ENCODE measurements around the gene ANKRD42. TPM values are rescaled to one million over a fixed set of nuclear protein-coding genes. Genes with fewer than 3 reads are reported as not detected.

ANKRD42 gene
- total and polyA plus RNA-seq, 9 donors: 2.7 to 5.6 (median 3.7) TPM

DNA sequence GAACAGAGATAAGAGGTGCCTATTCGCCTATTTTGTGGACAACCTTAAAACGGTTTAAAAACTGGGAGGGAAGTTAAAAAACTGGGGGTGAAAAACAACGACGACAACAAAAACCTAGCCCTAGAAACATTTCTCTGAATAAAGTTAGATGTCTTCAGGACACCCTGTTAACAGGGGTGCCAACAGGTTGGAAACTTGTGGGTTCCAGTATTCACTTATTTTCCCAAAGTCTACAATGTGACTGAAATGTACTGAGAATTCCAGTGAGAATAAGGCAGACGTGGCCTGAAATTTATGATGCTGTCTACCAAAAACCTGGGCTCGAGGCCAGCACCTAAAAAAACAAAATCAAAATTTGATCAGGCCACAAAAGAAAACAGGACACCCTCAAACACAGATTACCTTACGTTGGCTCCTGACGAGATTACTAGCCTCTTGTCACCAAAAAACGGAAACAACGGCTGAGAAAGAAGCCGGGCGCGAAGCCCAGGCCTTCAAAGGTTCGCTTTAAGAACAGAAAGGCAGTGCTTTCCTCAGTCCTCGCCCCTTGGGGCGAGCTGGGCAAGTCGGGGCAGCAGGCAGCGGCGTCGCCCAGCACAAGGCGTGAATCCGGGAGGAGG lies 91.7 kb downstream of the ANKRD42 start:
- H3K9me3 ChIP-seq (replicated peaks; ENCODE audit: control insufficient read depth, low read depth, low read length): no peaks in the 10 kb centered on the region
- no peak for DNase-seq
- H3K27ac ChIP-seq (ENCODE audit: low read length): peak overlapping the region; percentile 98
- H3K36me3 ChIP-seq (ENCODE audit: control insufficient read depth, insufficient read depth, low read length): peaks cover 3% of the 10 kb centered on the region
- WGBS (ENCODE audit: insufficient coverage): under 1% methylated on average over 18 of the region's 22 CpGs
- H3K4me3 ChIP-seq (ENCODE audit: low read length): peak overlapping the region; percentile 94
- H3K4me1 ChIP-seq (ENCODE audit: control insufficient read depth, insufficient read depth, low read length): peaks cover 8% of the 10 kb centered on the region
- no peaks in the 10 kb centered on the region for H3K27me3 ChIP-seq (ENCODE audit: control insufficient read depth, insufficient read depth, low read length)

DNA sequence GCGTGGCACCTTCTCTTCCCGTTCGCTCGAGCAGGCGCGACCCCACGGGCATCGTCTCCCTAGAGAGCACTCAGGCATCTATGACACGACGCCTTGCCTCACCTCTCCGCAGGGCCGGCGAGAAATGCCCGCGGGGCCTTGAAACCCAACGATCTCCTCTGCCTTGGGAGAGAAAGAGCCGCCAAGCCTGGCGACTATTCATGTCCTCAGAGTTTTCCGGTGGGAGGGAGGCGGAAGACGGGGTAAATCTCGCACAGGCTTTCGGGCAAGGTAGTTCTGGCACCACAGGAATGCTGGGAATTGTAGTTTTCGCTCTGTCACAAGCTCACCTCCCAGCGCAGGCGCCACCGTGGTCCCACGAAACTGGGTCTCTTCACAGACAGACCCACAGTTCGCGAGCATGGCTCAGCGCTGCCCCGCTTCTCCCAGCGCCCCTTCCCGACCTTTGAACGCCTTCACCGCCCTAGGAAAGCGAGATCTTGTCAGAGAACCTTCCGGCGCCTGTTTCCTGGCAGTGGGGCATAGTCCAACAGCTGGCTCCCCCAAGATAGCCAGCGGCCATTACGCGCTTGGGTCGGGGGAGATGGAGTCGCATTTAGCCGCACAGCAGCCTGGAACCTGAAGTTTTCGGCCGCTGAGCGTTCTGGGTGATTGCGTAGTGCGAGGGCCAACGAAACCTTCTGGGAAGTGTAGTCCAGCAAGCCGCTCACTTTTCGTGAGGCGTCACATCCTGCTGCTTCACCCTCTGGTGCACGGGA lies 92.4 kb downstream of the ANKRD42 start, which contains the start of gene CCDC90B:
TSS of gene CCDC90B (minus strand) at position 597 of the 758 bp plus-strand sequence. CDS start at position 202, 395 bp downstream.
- DNase-seq: peak; percentile 100
- Histone ChIP-seq H3K36me3 (ENCODE audit: control insufficient read depth, insufficient read depth, low read length) (peaks cover 3% of the 10 kb centered on the region), H3K27me3 (ENCODE audit: control insufficient read depth, insufficient read depth, low read length) (no peaks in the 10 kb centered on the region), H3K4me3 (ENCODE audit: low read length) (peak within 1 kb of the TSS; percentile 94), H3K9me3 (replicated peaks; ENCODE audit: control insufficient read depth, low read depth, low read length) (no peaks in the 10 kb centered on the region), H3K4me1 (ENCODE audit: control insufficient read depth, insufficient read depth, low read length) (peaks cover 8% of the 10 kb centered on the region), H3K27ac (ENCODE audit: low read length) (peak within 1 kb of the TSS; percentile 98)
- under 1% methylated on average over 54 of the region's 55 CpGs for WGBS (ENCODE audit: insufficient coverage)

DNA sequence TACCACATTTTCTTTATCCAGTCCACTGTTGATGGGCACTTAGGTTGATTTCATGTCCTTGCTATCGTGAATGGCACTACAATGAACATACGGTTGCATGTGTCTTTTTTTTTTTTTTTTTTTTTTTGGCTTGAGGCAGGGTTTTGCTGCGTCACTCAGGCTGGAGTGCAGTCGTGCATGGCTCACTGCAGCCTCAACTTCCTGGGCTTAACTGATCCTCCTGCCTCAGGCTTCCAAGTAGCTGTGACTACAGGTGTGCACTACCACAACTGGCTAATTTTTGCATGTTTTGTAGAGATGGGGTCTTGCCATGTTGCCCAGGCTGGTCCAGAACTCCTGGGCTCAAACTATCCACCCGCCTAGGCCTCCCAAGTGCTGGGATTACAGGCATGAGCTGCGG lies 94.1 kb downstream of the ANKRD42 start:
- H3K27me3 ChIP-seq (ENCODE audit: control insufficient read depth, insufficient read depth, low read length): no peaks in the 10 kb centered on the region
- peaks cover 3% of the 10 kb centered on the region for H3K36me3 ChIP-seq (ENCODE audit: control insufficient read depth, insufficient read depth, low read length)
- H3K27ac ChIP-seq (ENCODE audit: low read length): no peak overlapping the region
- WGBS (ENCODE audit: insufficient coverage): 100% methylated on average over 2 of the region's 6 CpGs
- H3K9me3 ChIP-seq (replicated peaks; ENCODE audit: control insufficient read depth, low read depth, low read length): no peaks in the 10 kb centered on the region
- H3K4me3 ChIP-seq (ENCODE audit: low read length): no peak overlapping the region
- peaks cover 3% of the 10 kb centered on the region for H3K4me1 ChIP-seq (ENCODE audit: control insufficient read depth, insufficient read depth, low read length)
- no peak for DNase-seq

DNA sequence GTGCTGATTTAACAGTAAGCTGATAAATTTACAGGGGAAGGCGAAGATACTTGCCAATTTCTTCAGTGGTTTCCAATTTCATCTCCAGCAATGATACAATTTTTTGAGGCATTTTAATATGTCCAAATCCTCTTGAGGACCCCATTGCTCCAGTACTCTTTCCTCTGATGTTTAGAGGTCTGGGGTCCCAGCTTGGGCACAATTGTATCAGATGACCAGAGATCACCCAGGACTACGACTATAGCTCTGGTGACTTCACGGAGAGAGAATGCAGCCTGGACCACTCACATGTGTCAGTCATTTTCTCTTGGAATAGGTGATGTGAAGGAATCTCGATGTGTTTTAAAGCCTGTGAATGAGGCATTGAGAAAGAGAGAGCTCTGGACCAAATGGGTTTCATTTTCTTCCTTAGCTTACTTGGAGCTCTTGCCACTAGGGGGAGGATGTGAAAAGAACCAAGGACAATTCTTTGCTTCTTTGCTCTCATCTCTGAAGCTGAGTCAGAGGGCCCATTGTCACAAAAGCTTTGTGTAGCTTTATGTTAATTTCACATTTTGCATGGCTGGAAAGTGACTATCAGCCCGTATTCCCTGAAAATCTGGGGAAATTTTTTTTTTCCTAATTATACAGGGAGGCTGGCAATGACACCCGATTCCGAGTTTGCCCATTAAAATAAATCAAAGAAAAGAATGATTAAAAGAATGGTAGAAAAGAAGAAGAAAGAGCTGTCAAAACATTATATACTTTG lies 99.4 kb downstream of the ANKRD42 start:
- H3K27ac ChIP-seq (ENCODE audit: low read length): no peak overlapping the region
- H3K4me3 ChIP-seq (ENCODE audit: low read length): no peak overlapping the region
- no peaks in the 10 kb centered on the region for H3K27me3 ChIP-seq (ENCODE audit: control insufficient read depth, insufficient read depth, low read length)
- DNase-seq: peak; percentile 90
- no peaks in the 10 kb centered on the region for H3K9me3 ChIP-seq (replicated peaks; ENCODE audit: control insufficient read depth, low read depth, low read length)
- H3K36me3 ChIP-seq (ENCODE audit: control insufficient read depth, insufficient read depth, low read length): no peaks in the 10 kb centered on the region
- H3K4me1 ChIP-seq (ENCODE audit: control insufficient read depth, insufficient read depth, low read length): no peaks in the 10 kb centered on the region
- WGBS (ENCODE audit: insufficient coverage): 8% methylated on average over 2 of the region's 7 CpGs

DNA sequence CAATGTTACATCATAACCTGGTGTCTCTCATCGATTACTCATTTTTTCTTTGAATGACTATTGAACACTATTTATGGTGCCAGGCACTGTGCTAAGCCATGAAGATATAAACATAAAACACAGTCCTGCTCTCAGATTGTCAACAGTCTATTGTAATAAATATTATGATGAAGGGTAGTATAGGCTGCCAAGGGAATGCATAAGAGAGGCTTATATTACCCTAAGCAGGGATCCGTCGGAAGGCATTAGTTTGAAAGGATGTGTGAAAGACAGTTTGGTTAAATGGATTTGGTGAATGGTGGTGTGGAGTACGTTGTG lies 99.9 kb downstream of the ANKRD42 start:
- Histone ChIP-seq H3K9me3 (replicated peaks; ENCODE audit: control insufficient read depth, low read depth, low read length) (no peaks in the 10 kb centered on the region), H3K27ac (ENCODE audit: low read length) (no peak overlapping the region), H3K4me1 (ENCODE audit: control insufficient read depth, insufficient read depth, low read length) (no peaks in the 10 kb centered on the region), H3K36me3 (ENCODE audit: control insufficient read depth, insufficient read depth, low read length) (no peaks in the 10 kb centered on the region), H3K27me3 (ENCODE audit: control insufficient read depth, insufficient read depth, low read length) (no peaks in the 10 kb centered on the region), H3K4me3 (ENCODE audit: low read length) (no peak overlapping the region)
- no peak for DNase-seq
- 77% methylated on average over 3 of the region's 4 CpGs for WGBS (ENCODE audit: insufficient coverage)

DNA sequence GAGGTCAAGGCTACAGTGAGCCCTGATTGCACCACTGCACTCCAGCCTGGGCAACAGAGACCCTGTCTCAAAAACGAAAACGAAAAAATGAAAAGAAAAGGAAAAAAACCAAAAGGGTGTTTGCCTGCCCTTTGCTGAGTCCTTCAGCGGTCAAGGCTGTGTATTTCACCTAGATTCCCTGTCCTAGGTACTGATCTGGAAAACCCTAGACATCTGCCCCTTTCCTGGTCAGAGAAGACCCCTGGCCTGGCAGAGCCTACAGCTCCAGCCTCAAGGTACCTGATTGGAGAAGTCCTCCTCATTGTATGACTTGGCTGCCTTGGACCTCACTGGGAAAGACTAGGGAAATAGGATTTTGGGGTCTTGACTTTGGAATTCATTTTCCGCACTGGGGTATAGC lies 100.7 kb downstream of the ANKRD42 start:
- Histone ChIP-seq H3K27ac (ENCODE audit: low read length) (no peak overlapping the region), H3K9me3 (replicated peaks; ENCODE audit: control insufficient read depth, low read depth, low read length) (no peaks in the 10 kb centered on the region), H3K27me3 (ENCODE audit: control insufficient read depth, insufficient read depth, low read length) (no peaks in the 10 kb centered on the region), H3K36me3 (ENCODE audit: control insufficient read depth, insufficient read depth, low read length) (no peaks in the 10 kb centered on the region), H3K4me3 (ENCODE audit: low read length) (no peak overlapping the region), H3K4me1 (ENCODE audit: control insufficient read depth, insufficient read depth, low read length) (no peaks in the 10 kb centered on the region)
- WGBS (ENCODE audit: insufficient coverage): 93% methylated on average over 2 of the region's 4 CpGs
- no peak for DNase-seq

Other genes starting within 250 kb of the ANKRD42 start
- 15.0 TPM for gene RAB30, start 121.8 kb upstream of the ANKRD42 start, total RNA-seq
- gene RAB30, start 121.8 kb upstream of the ANKRD42 start, polyA plus RNA-seq (ENCODE audit: insufficient read depth in 1 of 8, insufficient read length in 8 of 8, low replicate concordance in 1 of 8): 10 to 100 TPM in 5 of 8 donors, 1 to 10 TPM in 3; 7.3 to 13.4 (median 11.0) TPM
- 43.8 TPM for gene PCF11, start 36.6 kb upstream of the ANKRD42 start, total RNA-seq
- gene PCF11, start 36.6 kb upstream of the ANKRD42 start, polyA plus RNA-seq (ENCODE audit: insufficient read depth in 1 of 8, insufficient read length in 8 of 8, low replicate concordance in 1 of 8): 10 to 100 TPM; 35.2 to 46.1 (median 40.0) TPM
- gene CCDC90B, start 92.7 kb downstream of the ANKRD42 start, total RNA-seq: 62.2 TPM
- gene CCDC90B, start 92.7 kb downstream of the ANKRD42 start, polyA plus RNA-seq (ENCODE audit: insufficient read depth in 1 of 8, insufficient read length in 8 of 8, low replicate concordance in 1 of 8): 100 to 1,000 TPM in 1 of 8 donors, 10 to 100 TPM in 7; 69.3 to 102 (median 81.7) TPM